Activated CD4-positive, alpha-beta T cell treated with anti-CD3 and anti-CD28 coated beads, Interleukin-2, Interleukin-4, amounts not matched to agents 100 ng/mL and 50 ng/mL, durations not matched to agents 16 hours and 8 hours (primary cell): ENCODE measurements around the gene OXT.

Experiments used
- DNase-seq: peaks from one replicate; pipeline ENCODE4 v3.0.0-alpha.2; 2020; ENCODE audit warnings: low spot score

The OXT gene

GRCh38 chr20:3109350-3110302, 38.2 kb downstream of the OXT start:
- DNase-seq = no peak

GRCh38 chr20:3111507-3111906, 40.1 kb downstream of the OXT start:
- no peak for DNase-seq

- no peak for DNase-seq
Measured at GRCh38 chr20:3111995-3112394, 40.6 kb downstream of the OXT start.

- DNase-seq = peak; percentile 16
Measured at GRCh38 chr20:3115190-3116107, 44.0 kb downstream of the OXT start.

- DNase-seq = no peak
Measured at GRCh38 chr20:3116341-3116740, 44.9 kb downstream of the OXT start.

GRCh38 chr20:3117839-3118379, 46.5 kb downstream of the OXT start:
- DNase-seq = peak; percentile 37

- DNase-seq = no peak
Measured at GRCh38 chr20:3119044-3119443, 47.6 kb downstream of the OXT start.

- DNase-seq = no peak
Measured at GRCh38 chr20:3121271-3121911, 50.0 kb downstream of the OXT start.
